ENCODE measurements around the gene TYMP. TPM values are rescaled to one million over a fixed set of nuclear protein-coding genes. Genes with fewer than 3 reads are reported as not detected.

The TYMP gene
- total RNA-seq, 4 donors from 2014 or later: 4.4 to 21.5 (median 15.6) TPM

DNA sequence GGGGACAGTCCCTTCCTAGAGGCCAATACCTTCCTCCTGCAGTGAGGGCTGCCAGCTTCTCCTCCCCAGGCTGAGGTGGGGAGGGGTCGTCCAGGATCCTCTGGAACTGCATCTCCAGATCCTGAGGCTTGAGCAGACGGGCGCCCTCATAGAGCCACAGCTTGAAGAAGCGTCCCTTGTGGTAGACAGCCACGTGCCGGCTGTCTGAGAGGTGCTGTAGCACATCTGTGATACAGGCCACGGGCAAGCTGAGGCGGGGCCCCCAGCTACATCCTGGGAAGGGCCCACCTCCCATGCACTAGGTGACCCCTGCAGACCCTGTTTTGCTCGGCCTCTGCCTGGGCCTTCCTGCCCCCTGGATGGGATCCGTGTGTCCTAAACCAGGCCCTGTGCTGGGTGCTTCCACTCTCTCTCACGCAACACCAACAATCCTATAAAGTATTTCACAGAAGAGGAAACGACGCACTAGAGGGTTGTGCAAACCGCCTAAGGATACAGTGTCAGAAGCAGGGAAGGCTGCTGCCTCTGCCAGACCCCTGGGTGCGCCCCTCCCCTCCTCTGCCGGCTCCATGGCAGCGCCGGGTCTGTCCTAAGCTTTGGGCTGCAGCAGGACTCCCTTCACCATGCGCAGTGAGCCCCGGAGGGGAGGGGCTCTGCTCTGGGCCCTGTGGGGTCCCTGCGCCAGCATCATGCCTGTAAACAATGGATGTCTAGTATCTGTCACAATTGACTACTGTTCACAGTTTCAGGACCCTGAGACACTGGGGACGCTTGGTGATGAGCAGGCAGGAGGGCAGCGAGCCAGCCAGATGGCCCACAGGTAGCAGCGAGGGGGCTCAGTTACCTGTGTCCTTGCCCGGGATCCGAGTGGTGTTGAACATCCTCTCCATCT, 43.9 kb upstream of the TYMP start:
- no peak for DNase-seq
- H3K36me3 ChIP-seq: no peaks in the 10 kb centered on the region
- TF ChIP-seq, protein P1, sequence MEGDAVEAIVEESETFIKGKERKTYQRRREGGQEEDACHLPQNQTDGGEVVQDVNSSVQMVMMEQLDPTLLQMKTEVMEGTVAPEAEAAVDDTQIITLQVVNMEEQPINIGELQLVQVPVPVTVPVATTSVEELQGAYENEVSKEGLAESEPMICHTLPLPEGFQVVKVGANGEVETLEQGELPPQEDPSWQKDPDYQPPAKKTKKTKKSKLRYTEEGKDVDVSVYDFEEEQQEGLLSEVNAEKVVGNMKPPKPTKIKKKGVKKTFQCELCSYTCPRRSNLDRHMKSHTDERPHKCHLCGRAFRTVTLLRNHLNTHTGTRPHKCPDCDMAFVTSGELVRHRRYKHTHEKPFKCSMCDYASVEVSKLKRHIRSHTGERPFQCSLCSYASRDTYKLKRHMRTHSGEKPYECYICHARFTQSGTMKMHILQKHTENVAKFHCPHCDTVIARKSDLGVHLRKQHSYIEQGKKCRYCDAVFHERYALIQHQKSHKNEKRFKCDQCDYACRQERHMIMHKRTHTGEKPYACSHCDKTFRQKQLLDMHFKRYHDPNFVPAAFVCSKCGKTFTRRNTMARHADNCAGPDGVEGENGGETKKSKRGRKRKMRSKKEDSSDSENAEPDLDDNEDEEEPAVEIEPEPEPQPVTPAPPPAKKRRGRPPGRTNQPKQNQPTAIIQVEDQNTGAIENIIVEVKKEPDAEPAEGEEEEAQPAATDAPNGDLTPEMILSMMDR (IDR thresholded peaks at IDR 0.05): no peak
- TF ChIP-seq POLR2A (IDR thresholded peaks at IDR 0.05): no peak
- H3K9me3 ChIP-seq: no peaks in the 10 kb centered on the region
- intact Hi-C loops (cut with DNase I; ENCODE audit: low total_unique reads): no loop called here
- H3K27me3 ChIP-seq: no peaks in the 10 kb centered on the region
- no peak overlapping the region for H3K4me3 ChIP-seq
- no peaks in the 10 kb centered on the region for H3K4me1 ChIP-seq
- H3K27ac ChIP-seq: no peak overlapping the region

DNA sequence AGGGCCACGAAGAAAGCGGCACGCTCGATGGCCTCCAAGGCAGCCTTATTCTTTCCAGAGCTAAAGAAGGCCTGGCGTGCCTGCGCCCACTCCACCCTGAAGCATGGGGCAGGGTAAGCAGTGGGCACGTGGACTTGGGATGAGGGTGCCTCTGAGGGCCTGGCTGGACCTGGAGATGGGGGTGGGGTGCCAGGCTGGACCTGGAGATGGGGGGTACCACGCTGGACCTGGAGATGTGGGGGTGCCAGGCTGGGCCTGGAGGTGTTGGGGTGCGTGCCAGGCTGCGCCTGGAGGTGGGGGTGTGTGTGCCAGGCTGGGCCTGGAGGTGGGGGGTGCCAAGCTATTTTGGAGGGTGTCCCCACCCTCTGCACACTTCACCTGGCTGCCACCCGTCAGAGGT, 43.2 kb upstream of the TYMP start:
- no peaks in the 10 kb centered on the region for H3K4me1 ChIP-seq
- TF ChIP-seq, protein P1 (IDR thresholded peaks at IDR 0.05): no peak
- TF ChIP-seq POLR2A (IDR thresholded peaks at IDR 0.05): no peak
- intact Hi-C loops (cut with DNase I; ENCODE audit: low total_unique reads): no loop called here
- H3K9me3 ChIP-seq: no peaks in the 10 kb centered on the region
- H3K4me3 ChIP-seq: no peak overlapping the region
- no peak for DNase-seq
- no peak overlapping the region for H3K27ac ChIP-seq
- no peaks in the 10 kb centered on the region for H3K27me3 ChIP-seq
- H3K36me3 ChIP-seq: no peaks in the 10 kb centered on the region

DNA sequence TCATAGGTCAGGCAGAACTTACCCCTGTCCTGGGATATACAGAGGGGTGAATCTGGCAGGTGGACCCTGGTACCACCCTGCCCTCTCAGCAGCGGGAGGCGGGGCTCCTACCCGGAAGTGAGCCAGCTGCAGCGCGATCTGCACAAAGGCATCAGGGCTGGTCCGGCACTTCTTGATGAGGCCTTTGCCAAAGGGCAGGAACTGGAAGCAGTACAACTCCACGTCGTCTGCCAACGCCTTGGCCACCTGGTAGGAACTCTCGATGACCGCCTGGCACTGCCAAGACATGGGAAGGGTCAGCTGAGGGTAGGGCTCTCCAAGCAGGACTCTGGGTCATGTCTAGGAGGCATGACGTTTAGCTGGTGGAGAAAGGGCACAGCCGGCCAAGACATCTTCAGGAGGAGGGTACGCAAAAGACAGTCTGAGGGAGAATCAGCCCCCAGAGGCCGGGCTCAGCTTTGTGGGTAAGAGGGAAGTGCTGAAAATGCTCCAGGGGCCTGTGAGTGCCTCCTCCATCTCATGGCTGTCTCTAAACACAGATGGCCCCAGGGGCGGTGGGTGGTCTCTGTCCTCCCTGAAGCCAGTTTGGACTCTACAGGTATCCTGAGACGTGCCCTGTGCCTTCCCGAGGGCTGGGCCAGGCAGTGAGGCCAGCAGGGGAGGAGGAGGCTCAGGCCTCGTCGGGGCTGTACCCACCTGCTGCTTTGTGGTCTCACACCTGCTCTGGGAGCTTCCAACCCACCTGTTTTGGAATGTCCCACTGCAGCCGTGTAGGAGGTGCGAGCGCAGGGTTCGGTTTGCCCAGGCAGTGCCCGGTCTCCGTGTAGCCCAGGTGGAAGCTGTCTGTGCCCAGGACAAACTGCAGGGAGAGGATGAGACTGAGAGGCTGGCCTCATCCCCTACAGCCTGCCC, 41.7 kb upstream of the TYMP start:
- H3K36me3 ChIP-seq: no peaks in the 10 kb centered on the region
- no peak for DNase-seq
- no peaks in the 10 kb centered on the region for H3K27me3 ChIP-seq
- intact Hi-C loops (cut with DNase I; ENCODE audit: low total_unique reads): no loop called here
- TF ChIP-seq, protein P1 (IDR thresholded peaks at IDR 0.05): no peak
- TF ChIP-seq POLR2A (IDR thresholded peaks at IDR 0.05): no peak
- no peak overlapping the region for H3K4me3 ChIP-seq
- H3K4me1 ChIP-seq: no peaks in the 10 kb centered on the region
- no peaks in the 10 kb centered on the region for H3K9me3 ChIP-seq
- no peak overlapping the region for H3K27ac ChIP-seq

DNA sequence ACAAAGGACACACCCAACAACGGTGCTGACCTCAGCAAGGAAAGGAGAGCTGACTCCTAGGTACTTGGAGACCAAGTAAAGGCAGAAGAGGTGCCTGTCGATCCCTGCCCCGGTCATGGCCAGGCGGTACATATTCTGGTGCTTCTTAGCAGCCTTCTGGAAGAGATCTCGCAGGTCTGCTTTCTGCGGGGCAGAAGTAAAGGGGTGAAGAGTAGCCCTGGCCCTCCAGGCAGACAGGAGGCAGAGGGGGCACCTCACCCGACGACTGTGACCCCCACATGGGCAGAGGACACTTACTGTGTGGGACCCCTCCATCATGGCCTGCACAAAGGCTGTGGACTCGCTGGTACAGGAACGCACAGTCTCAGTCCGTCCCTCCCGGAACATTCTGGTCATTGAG, 41.0 kb upstream of the TYMP start:
- intact Hi-C loops (cut with DNase I; ENCODE audit: low total_unique reads): no loop called here
- TF ChIP-seq, protein P1 (IDR thresholded peaks at IDR 0.05): no peak
- TF ChIP-seq POLR2A (IDR thresholded peaks at IDR 0.05): no peak
- Histone ChIP-seq H3K4me1 (no peaks in the 10 kb centered on the region), H3K27me3 (no peaks in the 10 kb centered on the region), H3K9me3 (no peaks in the 10 kb centered on the region), H3K4me3 (no peak overlapping the region), H3K36me3 (no peaks in the 10 kb centered on the region), H3K27ac (no peak overlapping the region)
- DNase-seq: no peak

Measured in uterus (tissue), 4 donors.